ENCODE measurements around the gene KMT2B.
"Not testable (repeated sequence)": the region's sequence is repeated elsewhere in the genome, so short reads cannot be mapped to it uniquely, and the experiment has no call there.

The KMT2B gene

GRCh38 chr19:35755550-35756376, 38.0 kb downstream of the KMT2B start:
- DNase-seq = no peak

- DNase-seq = peak in 24 of 58 donors; percentile 13 to 52 (median 26)
Measured at GRCh38 chr19:35756377-35757230, 38.8 kb downstream of the KMT2B start, which contains the start of gene HSPB6. HSPB6 (minus strand) TSS chr19:35757029; CDS start chr19:35757008, 21 bp downstream.

DNA sequence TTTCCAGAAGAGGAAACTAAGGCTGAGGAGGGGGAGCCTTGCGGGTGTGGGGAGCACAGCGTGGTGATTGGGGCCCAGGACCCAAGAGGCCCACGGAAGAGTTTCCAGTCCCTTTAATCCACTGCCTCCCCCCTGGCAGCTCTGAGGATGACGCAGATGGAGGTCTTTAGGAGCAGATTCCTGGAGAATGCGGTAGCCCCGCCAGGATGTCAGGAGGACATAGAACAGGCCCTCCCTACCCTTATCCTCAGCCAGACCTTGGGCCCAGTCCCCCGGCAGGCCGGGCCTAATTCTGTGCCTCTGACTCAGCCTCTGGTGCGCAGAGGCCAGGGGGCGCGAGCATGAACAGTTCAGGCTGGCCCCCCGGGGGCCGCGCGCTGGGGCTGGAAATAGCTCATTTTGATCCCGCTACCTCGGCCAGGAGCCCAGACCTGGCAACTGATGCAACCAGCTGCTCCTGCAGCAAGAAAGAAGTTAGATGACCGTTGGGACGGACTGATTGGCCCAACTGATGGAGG, 39.5 kb downstream of the KMT2B start:
- DNase-seq = peak in 32 of 58 donors; percentile 52 to 85 (median 72)

DNA sequence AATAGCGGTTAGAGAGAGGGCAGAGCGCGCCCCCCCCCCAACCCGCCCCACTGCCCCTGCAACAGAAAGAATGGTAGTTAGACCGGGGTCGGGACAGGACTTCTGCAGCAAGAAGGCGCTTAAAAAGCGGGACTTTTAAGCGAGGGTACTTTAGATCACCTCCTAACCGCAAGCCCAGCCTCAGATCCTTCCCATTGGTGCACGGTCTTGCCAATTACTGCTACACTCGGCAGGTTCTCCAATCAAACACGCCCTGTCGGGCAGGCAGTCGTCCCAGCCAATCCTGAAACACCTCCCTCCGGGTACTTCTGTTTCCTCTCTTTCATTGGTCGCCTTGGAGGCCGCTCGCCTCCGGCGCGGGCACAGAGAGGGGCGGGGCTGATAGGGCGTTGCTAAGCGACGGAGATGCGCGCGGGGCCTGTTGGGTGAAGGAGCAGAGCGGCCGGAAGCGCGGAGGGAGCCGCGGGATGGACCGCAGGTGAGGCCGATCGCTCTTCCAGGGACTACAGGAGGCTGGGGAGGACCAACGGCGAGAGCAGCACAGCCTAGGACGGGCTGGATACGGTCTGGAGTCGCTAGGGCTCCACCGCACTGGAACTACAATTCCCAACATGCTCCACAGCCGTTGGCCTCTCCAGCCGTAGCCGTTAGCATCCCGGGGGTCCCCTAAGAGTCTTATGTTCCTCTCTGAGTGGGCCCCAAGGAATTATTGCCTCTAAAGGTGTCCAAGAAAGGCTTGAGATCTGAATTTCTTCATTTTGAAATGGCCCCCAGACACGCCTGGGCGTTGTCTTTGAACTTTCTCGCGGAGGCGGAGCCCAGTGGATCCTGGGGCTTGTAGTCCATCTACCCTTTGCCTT, 40.2 kb downstream of the KMT2B start, which contains the start of gene PROSER3:
Gene PROSER3, plus strand, starts transcription at position 428 of the 860 bp plus-strand sequence. Its CDS starts 40 bp downstream, at position 468.
- peak; percentile 71 to 99 (median 98) for DNase-seq

- DNase-seq = no peak
Measured at GRCh38 chr19:35759697-35760096, 41.9 kb downstream of the KMT2B start.

GRCh38 chr19:35760711-35761349, 43.0 kb downstream of the KMT2B start:
- DNase-seq = no peak

- no peak for DNase-seq
Measured at GRCh38 chr19:35764432-35765315, 46.9 kb downstream of the KMT2B start.

- no peak for DNase-seq
Measured at GRCh38 chr19:35766571-35767104, 48.8 kb downstream of the KMT2B start.

- DNase-seq = no peak
Measured at GRCh38 chr19:35767288-35768081, 49.7 kb downstream of the KMT2B start.

- no peak for DNase-seq
Measured at GRCh38 chr19:35768082-35768421, 50.2 kb downstream of the KMT2B start.

- not testable (repeated sequence) for DNase-seq
Measured at GRCh38 chr19:35772362-35772761, 54.6 kb downstream of the KMT2B start.

DNA sequence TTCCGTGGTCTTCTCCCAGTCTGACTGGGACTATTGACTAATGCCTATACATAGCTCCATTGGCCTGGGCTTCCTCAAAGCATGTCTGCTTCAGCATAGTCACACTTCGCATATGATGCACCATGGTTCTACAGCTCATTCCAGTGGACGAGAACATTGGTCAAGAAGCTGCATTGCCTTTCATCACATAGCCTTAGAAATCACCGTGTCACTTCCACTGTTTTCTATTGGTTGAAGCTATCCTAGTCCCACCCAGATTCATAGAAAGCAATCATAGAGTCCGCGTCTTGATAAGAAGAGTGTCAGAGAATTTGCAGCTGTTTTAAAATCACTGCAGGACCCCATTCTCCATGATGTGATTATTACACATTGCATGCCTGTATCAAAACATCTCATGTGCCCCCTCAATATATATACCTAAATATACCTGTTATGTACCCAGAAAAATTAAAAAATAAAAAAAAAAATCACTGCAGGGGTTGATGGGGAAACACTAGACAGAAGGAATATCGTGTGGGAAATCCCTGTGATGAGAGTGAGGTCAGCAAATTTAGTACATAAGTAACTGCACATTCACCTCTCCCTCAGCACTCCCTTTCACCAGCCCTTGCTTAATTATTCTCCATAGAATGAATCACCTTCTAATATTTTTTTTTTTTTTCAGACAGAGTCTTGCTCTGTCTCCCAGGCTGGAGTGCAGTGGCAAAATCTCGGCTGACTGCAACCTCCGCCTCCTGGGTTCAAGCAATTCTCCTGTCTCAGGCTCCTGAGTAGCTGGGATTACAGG, 55.4 kb downstream of the KMT2B start:
- DNase-seq = no peak

DNA sequence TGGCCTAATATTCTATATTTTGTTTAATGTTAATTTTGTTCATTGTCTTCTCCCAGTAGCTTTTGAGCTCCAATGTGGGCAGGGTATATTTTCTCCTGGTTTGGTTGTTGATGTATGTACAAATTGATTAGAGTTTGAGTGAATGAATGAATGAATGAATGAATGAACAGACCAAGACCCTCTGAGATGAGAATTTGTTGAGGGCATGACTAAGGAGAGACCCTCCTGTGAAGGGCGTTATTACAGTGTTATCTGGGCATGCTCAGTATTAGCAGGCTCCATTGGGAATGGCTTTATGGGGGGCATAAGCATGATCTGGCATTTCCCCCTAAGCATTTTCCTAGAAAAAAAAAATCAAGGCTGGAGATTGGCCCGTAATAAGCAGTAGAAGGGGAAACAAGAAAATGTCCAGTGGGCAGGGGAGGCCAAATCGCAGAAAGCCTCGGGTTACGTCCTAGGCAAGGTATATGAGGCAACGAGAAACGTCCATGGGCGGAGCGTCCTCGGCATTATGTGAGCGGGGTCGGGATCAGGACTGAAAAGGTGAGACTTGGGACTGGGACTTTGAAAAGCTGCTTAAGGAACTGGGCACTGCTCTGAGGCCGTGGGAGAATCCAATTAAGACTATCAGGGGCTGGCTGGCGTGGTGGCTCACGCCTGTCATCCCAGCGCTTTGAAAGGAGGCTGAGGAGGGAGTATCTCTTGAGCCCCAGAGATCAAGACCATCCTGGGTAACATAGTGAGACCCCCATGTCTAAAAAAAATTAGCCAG, 56.7 kb downstream of the KMT2B start:
- no peak for DNase-seq

GRCh38 chr19:35775046-35775297, 57.2 kb downstream of the KMT2B start:
- no peak for DNase-seq

- peak; percentile 53 to 99 (median 96) for DNase-seq
Measured at GRCh38 chr19:35775298-35776101, 57.7 kb downstream of the KMT2B start, which contains the start of gene ARHGAP33. ARHGAP33 (plus strand) TSS chr19:35775564; CDS start chr19:35775659, 95 bp downstream.
